HG02970 (cell line): ENCODE data around the gene ZBTB5.

ENCODE experiments used
- ATAC-seq: cut with Tn5 transposase; IDR thresholded peaks from one replicate; pipeline ENCODE4 v1.9.1; 2021; ENCODE audit warnings: mild to moderate bottlenecking, moderate library complexity, moderate number of reproducible peaks; ENCODE audit not compliant: unreplicated experiment, low FRiP score

ZBTB5 gene

DNA sequence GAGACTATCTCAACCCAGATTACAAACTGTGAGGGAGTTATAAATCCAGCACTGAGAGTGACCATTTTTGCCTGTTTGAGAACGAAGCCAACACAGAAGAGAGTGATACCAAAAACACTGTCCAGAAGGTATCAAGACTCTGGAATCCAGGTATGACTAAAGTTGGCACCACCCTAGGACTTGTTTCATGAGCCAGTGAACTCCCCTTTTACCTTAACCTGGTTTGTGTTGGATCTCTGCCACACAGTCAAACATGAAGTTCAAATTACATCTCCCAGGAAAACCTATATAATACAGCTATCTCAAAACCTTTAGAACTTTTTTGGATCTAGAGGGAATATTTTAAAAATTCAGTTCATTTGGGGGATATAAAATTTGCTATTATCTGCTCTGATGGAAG lies 11.4 kb downstream of the ZBTB5 start:
- ATAC-seq, result no peak

DNA sequence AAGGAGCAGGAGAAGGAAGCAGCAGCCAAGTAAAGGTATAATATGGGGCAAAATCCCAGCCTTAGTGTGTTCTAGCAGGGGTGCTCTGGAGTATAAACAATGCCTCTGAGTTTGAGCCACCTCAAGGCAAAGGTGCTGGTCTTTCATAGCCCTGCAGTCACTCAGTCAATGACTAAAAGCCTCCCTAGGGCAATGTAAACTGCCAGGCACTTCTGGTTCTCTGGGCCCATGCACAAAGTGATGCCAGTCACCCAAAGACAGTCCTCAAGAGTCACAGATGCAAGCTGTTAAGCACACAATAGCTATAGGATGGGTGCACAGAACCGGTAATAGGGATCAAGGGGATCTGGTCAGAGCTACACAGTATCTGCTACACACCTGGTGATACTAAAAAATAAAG lies 12.6 kb downstream of the ZBTB5 start:
- ATAC-seq, result no peak

DNA sequence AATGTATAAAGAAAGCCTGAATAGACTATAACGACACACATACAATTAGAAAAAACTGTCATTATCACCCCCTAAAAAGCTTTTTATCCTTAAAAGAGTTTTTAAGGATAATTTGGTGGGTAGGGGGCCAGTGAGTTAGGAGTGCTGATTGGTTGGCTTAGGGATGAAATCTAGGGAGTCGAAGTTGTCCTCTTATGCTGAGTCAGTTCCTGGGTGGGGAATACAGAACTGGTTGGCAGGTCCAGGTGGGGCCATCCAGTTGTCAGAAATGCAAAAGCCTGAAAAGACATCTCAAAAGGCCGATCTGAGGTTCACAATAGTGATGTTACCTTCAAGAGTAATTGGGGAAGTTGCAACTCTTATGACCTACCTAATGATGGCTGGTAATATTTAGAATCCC lies 13.6 kb downstream of the ZBTB5 start:
- ATAC-seq, result no peak

DNA sequence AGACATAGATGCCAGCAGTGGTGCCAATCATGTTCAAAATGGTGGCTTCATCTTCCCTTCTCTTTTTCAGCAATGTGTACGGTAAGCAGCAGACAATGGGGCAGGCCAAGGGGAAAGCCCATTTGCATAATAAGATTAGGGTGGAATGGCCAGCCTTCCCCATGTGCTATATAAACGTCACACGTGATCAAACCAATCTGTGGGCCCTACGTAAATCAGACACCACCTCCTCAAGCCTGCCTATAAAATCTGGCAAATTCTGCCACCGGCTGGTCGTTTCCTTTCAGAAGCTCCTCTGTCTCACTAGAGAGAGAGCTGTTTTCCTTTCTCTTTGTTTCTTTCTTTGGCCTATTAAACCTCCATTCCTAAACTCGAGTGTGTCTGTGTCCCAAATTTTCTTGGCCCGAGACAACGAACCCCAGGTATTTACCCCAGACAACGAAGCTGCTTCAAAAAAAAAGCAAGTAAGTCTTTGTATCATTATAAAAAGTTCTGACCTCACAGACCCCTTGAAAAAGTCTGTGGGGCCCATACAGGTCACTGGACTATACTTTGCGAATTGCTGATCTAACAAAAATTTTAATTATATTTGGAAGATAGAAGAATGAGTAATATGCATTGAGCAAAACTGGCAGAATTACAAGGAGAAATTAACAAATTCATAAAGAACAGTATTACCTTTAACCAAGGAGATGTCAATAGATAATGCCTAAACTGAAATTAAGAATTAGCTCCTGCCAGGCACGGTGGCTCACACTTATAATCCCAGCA lies 15.2 kb downstream of the ZBTB5 start:
- ATAC-seq, result no peak

DNA sequence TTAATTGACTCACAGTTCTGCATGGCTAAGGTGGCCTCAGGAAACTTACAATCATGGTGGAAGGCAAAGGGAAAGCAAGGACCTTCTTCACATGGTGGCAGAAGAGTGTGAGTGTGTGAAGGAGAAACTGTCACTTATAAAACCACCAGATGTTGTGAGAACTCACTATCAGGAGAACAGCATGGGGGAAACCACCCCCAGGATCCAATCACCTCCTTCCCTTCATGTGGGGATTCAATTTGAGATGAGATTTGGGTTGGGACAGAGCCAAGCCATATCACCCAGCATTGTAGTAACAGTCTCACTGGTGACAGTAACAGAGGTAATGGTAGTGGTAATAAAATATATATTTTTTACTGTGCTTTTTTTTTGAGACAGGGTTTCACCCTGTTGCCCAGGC lies 18.1 kb downstream of the ZBTB5 start:
- no peak for ATAC-seq

DNA sequence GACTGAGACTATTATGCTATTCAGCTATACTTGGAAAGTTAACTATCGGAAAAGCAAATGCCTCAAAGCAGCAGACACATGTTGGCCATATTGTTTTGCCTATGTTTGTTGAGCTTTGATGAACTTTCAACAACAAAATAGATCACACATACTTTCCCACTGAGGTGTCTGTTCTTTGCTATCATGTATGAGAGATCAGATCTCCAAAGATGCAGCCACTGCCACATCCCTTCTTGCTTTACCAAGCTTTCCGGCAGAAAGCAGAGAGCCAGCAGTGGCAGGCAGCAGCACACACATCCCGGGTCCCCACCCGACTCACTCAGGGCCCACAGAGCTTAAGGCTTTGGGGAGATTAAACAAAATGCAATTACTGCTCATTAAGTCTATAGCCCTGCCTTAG lies 18.8 kb downstream of the ZBTB5 start:
- ATAC-seq, result no peak

DNA sequence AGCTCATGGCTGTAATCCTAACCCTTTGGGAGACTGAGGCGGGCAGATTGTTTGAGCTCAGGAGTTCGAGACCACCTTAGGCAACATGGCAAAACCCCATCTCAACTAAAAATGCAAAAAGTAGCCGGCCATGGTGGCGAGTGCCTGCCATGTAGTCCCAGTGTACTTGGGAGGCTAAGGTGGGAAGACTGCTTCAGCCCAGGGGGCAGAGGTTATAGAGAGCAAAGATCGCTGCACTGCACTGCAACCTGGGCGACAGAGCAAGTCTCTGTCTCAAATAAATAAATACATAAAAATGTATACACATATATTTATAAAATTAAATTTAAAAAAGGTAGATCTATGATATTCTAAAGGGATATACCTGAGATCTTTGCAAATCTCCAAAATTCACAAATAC lies 19.4 kb downstream of the ZBTB5 start:
- no peak for ATAC-seq

DNA sequence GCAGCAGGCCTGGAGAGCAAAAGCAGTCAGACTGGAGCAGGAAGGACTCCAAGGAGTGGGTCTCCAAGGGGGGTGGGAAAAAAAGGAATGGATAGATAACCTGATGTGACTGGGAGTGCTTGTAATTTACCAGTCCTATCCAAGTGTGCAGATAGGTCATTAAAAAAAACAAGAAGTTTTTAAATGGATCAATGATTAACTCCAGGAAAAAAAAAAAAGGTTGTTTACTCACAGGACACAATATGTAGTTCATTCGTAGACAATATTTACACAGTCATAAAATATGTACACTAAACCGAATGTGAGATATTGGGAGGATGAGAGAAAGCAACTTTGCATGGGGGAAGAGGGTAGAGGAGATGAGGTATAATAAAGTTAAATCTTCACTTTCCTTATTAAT lies 20.4 kb downstream of the ZBTB5 start:
- ATAC-seq, result no peak

DNA sequence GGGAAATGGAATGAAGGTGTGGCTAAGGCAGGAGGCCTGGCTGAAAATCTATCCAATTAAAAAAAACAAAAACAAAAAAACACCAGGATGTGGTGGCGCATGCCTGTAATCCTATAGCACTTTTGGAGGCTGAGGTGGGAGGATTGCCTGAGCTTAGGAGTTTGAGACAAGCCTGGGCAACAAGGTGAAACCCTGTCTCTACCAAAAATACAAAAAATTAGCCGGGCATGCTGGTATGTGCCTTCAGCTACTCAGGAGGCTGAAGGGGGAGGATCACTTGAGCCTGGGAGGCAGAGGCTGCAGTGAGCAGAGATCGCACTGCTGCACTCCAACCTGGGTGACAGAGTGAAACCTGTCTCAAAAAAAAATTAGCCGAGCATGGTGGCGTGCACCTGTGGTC lies 21.7 kb downstream of the ZBTB5 start:
- ATAC-seq, result no peak

DNA sequence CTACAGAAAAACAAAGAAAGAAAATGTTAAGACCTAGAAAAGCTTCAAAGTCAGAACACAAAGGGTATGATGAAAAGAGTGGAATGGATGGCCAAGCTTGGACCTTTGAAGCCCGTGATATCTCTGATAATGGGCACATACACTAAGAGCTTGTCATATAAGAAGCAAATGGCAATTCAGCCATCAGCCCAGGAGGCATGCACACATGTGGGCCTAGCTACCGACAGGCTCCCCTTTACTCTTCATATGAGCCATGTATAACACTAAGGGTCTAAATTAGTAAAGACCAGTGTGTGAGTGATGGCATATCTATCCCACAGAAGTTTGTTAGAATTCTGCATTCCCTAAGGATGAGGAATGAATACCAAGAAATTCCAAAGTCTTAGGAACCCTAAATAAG lies 22.7 kb downstream of the ZBTB5 start:
- ATAC-seq, result no peak

DNA sequence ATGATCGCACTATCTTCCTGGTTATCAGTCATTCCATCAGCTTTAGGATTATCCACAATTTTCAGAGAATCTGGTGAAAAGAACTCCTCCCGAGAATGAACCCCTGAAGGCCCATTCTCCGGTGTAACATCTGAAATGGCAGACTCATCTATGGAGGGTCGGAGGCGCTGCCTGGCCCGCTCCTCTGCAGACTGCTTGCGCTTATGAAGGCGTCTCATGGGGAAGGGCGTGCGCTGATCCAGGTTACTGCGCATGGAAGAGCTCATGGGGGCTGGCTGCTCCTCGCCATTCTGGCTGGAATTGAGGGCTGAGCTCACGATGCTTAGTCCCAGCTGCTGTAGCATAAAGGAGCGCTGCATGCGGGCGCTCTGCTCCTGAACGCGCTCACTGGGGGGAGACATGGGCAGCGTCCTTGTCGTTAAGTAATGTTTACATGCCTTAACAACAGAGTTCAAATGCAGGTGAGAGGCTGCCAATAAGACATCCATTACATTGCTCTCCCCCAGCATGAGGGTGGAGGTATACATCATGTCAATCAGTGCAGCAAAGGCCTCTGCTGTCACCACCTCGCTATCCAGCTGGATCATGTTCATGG lies 23.4 kb downstream of the ZBTB5 start:
- ATAC-seq, result no peak

DNA sequence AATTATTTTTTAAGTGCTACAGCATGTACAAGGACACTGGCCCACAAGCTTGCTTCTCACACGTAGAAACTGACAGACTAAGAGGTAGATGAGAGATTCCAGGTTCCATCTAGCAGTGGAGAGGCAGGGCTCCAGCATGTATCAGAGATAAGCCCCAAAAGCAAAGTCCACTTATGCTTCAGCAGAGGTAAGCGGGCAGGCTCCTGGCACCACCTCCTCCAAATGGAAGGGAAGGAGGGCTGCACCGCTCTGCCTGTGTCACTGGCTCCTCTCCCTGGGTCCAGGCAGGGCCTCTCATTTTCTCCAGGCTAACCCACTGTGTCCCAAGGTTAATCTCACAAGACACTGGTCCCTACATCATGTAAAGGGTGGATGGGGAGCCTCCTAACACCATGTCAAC lies 26.9 kb downstream of the ZBTB5 start:
- no peak for ATAC-seq

DNA sequence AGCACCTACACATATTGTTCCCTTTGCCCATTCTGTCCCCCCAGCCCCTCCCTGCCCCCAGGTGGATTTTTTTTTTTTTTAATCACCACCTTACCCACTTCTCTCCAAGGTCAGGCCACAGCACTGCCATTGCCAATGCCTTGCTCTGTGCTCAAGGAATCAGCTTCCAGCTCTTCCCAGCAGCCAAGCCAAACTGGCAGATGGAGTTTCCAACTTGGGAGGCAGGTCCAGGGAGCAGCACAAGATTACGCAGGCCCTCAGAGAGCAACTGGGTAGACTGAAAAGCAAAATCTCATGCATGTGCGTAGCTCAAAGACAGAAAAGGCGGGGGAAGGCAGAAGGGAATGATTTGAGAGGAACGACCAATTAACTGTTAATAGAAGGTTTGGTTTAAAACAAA lies 27.6 kb downstream of the ZBTB5 start:
- ATAC-seq, result no peak

DNA sequence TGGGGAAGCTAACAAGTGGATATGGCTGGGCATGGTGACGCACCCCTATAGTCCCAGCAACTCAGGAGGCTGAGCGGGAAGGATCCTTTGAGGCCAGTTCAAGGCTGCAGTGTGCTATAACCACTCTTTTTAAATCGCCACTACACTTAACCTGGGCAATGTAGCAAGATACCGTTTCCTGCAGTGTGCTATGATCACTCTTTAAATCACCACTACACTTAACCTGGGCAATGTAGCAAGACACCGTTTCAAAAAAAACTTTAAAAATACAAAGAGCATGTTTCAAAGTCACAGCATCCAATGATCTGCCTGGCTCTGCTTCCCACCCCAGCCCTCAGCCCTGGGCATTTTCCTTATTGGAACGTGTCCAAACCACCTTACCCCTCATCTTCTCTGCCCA lies 28.2 kb downstream of the ZBTB5 start:
- ATAC-seq, result no peak

DNA sequence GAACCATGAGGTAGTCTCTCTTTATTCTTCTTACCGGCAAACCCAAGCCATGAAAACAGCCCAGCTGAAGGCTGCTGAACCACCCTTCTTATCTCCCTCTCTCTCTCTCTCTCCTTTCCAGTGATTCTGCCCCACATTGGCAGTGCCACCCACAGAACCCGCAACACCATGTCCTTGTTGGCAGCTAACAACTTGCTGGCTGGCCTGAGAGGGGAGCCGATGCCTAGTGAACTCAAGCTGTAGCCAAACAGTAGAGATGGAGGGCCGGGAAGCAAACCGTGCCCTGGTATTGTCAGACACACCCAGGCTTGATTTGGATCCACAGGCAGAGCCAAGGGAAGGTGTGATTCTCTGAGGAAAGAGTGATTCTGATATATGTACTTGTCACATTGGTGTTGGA lies 28.7 kb downstream of the ZBTB5 start:
- no peak for ATAC-seq

DNA sequence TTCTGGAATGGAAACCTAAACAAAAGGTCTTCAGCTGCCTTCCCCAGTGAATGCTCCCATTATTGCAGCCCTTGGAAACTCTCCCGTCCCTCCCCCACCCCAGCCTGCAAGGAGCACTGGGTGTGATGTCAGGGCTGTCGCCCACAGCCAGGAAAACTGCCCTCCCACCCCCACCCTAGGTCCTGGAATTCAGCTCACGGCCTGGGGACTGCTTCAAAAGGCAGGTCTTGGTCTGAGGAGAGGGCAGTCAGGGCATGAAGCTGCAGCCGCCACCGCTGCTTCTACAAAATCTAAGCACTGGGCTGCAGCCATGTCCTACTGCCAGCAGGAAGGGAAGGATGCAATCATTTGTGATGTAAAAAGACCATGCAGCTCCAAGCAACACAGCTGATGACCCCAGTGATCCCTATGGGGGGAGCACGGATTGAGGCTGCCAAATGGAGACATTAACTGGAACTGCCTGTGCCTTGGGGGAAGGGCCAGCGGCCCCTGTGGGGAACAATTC lies 31.3 kb downstream of the ZBTB5 start:
- no peak for ATAC-seq

DNA sequence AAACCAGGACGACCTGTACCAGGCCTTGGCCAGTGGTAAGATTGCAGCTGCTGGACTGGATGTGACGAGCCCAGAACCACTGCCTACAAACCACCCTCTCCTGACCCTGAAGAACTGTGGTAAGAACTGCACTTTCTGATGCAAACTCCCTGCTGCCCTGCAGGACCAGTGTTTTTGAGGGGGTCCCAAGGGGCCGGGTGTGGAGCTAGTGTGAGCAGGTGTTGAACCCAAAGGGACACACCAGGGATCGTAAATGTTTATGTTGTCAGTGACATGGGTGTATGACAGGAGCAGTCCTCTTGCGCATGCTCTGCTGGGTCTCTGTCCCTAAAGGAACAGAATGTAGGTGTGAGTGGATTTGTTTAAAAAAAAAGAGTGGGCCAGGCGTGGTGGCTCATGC lies 33.2 kb downstream of the ZBTB5 start:
- no peak for ATAC-seq

DNA sequence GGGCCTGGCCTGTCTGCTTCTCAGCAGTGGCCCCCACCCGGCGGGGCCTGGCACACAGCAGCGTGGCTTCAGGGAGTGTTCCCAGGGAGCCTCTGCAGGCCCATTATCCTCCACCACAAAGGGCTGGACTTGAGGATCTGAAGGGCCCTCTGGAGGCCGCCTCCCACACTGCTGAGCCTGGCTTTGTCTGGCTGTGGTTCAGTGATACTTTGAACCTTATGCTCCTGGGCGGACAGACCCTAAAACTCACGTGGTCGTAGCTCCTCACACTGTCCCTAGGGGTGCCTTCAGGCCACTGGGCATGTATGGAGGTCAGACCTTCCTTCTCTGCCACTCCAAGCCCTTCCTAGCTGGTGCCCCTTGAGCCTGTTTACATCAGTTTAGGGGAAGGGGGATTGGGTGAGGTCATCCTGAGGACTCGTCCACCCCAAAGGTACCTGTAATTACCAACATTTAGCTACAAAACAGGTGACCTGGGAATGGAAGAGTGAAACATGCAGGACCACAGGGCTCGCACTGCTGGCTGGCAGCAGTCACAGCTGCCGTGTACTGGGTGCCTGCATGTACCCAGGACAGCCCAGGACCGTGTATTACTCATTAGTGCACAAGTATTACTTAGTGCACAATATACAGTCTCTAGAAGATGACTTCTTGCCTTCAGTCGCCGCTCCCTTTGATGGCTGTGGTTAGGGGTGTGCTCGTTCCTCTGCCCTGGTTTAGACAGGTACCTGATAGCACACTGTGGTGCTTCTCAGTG lies 34.2 kb downstream of the ZBTB5 start:
- no peak for ATAC-seq

DNA sequence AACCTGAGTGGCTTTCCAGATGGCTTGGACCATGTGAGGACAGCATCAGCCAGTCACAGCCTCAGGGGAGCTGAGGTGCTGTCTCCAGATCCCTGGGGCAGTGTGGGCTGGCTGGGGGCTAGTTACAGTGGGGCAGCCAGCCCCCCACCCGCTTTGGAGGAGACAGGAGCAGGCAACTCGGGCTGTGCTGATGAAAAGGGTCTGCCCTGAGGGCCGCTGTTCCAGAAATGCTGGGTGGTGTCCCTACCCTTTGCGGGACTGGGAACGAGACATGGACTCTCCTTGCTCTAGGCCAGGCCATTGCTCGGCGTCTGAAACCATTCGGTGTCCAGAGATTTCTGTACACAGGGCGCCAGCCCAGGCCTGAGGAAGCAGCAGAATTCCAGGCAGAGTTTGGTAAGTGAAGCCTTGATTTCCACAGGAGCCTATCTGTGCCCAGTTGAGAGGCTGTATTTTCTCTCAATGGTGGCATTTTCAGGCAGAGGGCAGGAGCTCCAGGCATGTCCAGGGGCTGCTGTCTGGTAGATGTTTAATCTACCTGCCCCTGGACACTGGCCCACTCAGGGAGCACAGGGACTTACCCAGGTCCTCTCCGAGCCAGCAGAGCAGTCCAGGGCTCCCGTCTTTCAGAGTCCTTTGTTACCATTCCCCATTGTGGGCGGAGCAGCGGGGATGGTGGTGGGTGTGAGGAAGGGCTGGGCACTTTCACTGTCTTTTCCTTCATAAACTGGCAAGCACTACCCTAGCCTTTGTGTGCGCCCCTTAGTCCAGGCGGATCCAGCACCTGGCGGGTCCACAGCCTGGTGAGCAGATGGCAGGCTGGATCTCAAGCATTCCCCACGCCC lies 35.6 kb downstream of the ZBTB5 start:
- ATAC-seq, result no peak

DNA sequence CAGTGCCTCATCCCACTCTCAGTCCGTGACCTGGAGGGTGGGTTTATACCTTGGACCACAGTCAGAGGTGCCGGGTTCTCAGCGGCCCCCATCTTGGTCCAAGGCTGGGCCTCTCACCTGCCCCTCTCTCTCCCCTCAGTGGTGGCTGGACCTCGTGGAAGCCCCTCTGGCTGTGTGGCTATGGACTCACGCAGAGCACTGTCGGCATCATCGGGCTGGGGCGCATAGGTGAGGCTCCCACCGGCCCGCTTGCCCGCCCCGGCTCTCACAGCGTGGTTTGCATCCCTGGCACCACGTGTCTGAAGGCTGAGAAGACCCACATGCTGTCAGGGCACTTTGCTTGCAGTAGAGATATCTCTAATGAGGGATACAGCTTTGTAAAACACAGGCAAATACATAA lies 36.9 kb downstream of the ZBTB5 start:
- ATAC-seq, result no peak

DNA sequence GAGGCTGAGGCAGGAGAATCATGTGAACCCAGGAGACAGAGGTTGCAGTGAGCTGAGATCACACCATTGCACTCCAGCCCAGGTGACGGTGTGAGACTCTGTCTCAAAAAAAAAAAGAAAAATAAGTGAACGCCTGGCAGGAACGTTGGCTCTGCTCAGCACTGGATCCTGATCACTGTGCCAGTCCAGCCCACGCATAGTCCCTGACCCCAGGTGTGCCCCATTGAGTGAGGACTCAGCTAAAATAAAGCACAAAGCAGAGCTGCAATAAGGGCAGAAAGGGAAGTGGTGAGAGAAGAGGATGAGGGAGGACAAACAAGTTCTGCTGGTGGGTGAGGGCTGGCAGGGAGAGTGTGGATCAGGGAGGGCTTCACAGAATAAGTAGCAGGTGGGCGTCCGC lies 38.4 kb downstream of the ZBTB5 start:
- no peak for ATAC-seq
